ENCODE results near the gene KCTD13.

KCTD13 gene, protein sequence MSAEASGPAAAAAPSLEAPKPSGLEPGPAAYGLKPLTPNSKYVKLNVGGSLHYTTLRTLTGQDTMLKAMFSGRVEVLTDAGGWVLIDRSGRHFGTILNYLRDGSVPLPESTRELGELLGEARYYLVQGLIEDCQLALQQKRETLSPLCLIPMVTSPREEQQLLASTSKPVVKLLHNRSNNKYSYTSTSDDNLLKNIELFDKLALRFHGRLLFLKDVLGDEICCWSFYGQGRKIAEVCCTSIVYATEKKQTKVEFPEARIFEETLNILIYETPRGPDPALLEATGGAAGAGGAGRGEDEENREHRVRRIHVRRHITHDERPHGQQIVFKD

DNA sequence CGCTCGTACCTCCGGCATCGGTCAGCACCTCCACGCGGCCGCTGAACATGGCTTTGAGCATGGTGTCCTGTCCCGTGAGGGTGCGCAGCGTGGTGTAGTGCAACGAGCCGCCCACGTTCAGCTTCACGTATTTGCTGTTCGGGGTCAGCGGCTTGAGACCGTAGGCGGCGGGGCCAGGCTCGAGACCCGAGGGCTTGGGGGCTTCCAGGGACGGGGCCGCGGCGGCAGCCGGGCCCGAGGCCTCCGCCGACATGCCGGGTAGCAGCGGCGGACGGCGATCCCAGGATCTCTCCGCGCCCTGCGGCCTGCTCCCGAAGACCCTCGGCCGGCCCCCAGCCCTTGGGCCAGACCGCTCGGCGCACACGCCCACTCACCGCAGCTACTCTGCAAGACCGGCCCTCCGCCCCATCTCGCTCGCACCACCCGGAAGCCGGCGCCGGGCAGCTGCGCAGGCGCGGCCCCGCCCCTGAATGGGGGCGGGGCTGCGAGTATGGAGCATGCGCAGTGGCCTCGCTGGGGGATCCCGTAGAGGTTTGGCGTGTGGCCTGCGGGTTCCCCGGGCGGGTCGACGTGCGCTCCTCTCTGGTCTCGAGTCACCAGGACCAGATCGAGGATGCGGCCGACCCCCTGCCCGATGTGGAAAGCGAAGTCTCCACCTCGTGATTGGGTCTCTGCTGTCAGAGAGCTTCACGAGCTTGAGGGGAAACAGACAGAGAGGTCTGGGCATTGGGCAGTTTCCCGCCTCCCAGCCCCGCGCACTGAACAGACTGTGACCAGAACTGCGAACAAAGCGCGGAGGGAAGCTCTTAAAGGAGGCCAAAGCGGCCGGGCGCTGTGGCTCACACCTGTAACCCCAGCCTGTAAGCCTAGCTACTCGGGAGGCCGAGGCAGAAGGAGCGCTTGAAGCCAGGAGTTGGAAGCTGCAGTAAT, at the start of gene KCTD13:
KCTD13 (minus strand) TSS at position 446 of the 930 bp plus-strand sequence; CDS start at position 253, 193 bp downstream.
- no peaks in the 10 kb centered on the region for H3K9me3 Mint-ChIP-seq
- DNase-seq (peak; percentile 91 to 97), ATAC-seq (peak; percentile 94)
- peak within 1 kb of the TSS; percentile 96 to 98 for H3K27ac Mint-ChIP-seq
- H3K4me1 Mint-ChIP-seq = peaks cover 58% of the 10 kb centered on the region
- peak within 1 kb of the TSS; percentile 93 to 95 for H3K4me3 Mint-ChIP-seq
- no peaks in the 10 kb centered on the region for H3K27me3 Mint-ChIP-seq

DNA sequence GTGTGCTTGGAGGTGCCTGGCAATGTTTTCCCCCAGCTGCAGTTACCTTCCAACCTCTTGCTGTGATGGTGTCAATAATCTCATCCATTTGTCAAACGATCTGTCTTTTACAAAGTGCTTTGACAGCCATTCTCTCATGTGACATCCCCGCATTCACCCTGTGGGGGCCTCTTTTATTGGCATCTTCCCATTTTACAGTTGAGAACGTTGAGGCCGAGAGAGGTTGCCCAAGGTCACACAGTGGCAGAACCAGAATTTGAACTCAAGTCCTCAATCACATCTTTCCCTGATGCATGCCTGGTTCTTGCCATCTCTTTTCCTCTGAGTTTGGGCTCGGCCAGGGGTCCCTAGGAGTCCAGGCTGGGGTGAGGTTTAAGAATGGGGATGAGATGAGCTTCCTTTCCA, 49.1 kb upstream of the KCTD13 start:
- no peaks in the 10 kb centered on the region for H3K27me3 Mint-ChIP-seq
- peak overlapping the region; percentile 23 to 93 for H3K27ac Mint-ChIP-seq
- peaks cover 8 to 9% of the 10 kb centered on the region in 2 donors for H3K9me3 Mint-ChIP-seq
- DNase-seq (no peak), ATAC-seq (no peak)
- peaks cover 43% of the 10 kb centered on the region for H3K4me1 Mint-ChIP-seq
- H3K4me3 Mint-ChIP-seq = peak overlapping the region; percentile 95 to 99

DNA sequence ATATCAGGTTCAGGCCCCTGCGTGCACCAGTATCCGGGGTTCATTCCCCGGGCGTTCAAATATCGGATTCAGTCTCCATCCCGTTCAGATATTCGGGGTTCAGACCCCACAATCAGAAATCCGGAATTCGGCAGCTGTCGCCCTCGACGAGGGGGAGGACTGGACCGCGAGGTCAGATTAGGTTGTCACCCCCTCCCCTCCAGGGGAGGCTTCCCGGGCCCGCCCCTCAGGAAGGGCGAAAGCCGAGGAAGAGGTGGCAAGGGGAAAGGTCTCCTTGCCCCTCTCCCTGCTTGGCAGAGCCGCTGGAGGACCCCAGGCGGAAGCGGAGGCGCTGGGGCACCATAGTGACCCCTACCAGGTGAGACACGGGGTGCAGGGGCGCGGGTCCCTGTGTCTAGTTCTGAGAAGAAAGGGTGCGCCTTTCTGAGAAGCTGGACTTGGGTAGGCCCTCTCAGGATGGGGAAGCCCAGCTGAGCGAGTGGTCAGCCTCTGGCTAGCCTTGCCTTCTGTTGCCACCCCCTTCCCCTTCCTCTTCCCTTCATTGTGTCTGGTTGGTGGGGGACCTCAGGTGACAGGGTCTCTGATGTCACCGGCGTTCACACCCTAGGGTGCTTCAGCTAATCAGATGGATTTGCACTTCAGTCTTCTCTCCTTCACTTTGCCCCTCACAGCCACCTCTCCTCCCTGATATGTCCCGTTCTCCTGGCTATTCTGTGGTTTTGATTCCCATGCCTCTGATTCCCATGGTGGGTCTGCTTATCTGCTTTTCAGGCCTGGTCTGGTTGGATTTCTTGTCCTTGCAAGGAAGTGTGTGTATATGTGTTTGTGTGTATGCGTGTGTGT, 48.5 kb upstream of the KCTD13 start:
- DNase-seq (peak; percentile 23 to 30), ATAC-seq (peak; percentile 16)
- Mint-ChIP-seq H3K27me3 (no peaks in the 10 kb centered on the region), H3K27ac (peak overlapping the region; percentile 97 to 98), H3K4me3 (peak overlapping the region; percentile 95 to 99), H3K9me3 (peaks cover 8 to 9% of the 10 kb centered on the region in 2 donors), H3K4me1 (peaks cover 43% of the 10 kb centered on the region)

DNA sequence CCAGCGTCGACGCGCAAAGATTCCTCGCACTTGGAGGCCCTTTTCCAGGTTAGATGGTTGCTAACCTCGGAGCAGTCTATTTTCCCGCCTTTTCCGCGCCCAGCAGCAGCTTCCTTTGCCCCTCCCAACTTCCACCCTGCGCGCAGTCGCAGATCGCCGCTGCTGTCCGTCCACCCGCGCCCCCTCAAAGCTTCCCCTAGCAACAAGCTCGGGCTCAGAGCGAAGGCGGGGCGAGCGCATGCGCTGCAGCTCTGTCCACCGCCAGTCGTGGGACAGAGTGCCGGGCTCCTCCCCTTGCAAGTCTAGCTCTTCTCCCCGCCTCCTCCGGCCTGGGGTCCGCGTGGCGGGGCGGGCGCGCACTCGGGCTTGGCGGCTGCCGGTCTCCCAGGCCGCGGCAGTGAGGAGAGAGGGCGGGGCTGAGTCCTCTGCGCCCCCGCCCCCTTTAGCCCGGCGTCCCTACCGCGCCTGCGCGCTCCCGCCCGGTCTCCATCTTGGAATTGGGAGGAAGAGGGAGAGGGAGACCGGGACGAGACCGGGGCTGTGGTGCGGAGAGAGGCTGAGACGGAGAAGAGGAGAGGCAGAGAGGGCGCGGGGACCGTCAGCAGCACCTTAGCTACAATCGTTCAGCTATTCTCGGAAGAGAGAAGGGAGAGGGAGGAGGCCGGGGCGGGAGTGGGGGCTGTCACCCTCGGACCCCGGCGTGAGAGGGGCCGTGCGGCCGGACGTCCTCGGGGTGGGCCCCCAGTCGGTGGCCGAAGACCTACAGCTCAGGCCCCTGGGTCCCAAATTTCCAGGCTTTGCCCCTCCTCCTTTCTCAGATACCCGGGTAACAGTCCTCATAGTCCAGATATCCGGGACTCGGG, 47.6 kb upstream of the KCTD13 start, which contains the start of gene TAOK2:
TAOK2 (plus strand) TSS at position 485 of the 863 bp plus-strand sequence. CDS start 3,905 bp downstream, outside the sequence.
- H3K27ac Mint-ChIP-seq = peak within 1 kb of the TSS; percentile 97 to 98
- peaks cover 46% of the 10 kb centered on the region for H3K4me1 Mint-ChIP-seq
- peaks cover 8 to 9% of the 10 kb centered on the region in 2 donors for H3K9me3 Mint-ChIP-seq
- H3K4me3 Mint-ChIP-seq = peak within 1 kb of the TSS; percentile 95 to 99
- DNase-seq = peak; percentile 99
- no peaks in the 10 kb centered on the region for H3K27me3 Mint-ChIP-seq
- ATAC-seq = peak; percentile 98

DNA sequence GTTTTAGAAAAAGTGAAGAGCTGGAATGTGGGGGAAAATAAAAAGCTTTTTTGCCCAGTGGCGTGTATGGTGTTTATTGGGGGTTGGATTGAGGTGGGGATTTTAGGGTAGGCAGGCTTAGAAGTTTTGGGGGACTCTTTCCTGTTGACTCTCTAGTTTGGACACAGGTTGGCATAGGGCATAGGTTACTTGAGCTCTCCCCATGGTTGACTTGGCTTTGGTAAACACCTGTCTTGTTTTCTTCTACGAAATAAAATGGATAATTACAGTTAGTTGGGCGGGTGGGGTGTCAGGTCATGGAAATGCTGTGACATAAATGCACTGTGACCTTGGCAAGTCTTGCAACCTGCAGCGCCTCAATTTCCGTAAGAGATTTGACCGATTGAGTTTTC, 47.0 kb upstream of the KCTD13 start:
- no peak for ATAC-seq
- peak in 1 of 2 donors; percentile 16 for DNase-seq
- H3K27ac Mint-ChIP-seq = peak overlapping the region in 1 of 2 donors; percentile 7
- H3K9me3 Mint-ChIP-seq = peaks cover 8 to 9% of the 10 kb centered on the region in 2 donors
- H3K27me3 Mint-ChIP-seq = no peaks in the 10 kb centered on the region
- peak overlapping the region in 1 of 2 donors; percentile 95 for H3K4me3 Mint-ChIP-seq
- peaks cover 48% of the 10 kb centered on the region for H3K4me1 Mint-ChIP-seq

DNA sequence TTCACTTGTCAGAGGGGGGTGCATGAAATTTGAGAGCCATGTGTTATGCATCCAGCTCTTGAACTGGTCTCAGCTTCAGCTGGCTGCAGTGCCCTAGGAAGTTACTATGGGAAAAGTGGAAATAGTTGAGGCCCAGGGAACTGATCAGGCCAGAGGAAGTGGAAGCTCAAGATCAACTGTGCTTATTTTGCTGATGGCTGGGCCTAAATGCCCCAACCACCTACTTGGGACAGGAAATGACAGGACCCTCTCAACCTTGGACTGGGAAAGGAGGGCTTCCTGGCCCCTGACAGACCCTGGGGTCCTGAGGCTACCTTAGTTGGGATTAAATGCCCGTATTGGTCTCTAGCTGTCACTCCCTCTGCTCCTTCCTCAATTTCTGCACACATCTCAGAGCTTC, 46.5 kb upstream of the KCTD13 start:
- H3K4me1 Mint-ChIP-seq = peaks cover 45% of the 10 kb centered on the region
- no peak overlapping the region for H3K4me3 Mint-ChIP-seq
- H3K27me3 Mint-ChIP-seq = no peaks in the 10 kb centered on the region
- ATAC-seq (no peak), DNase-seq (no peak)
- peaks cover 8 to 9% of the 10 kb centered on the region in 2 donors for H3K9me3 Mint-ChIP-seq
- no peak overlapping the region for H3K27ac Mint-ChIP-seq

DNA sequence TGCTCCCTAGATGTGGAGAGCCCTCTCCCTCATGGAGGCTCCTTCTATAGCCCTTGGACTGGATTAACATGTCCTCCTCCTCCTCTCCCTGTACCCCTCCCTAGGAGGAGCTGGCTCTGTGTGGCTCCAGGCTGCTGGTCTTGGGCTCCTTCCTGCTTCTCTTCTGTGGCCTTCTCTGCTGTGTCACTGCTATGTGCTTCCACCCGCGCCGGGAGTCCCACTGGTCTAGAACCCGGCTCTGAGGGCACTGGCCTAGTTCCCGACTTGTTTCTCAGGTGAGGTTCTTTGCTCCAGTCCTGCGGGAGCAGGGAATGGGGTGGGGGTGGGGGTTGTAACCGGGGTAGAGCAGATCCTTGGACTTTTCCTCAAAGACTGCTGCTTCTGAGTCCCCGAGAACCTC, 45.3 kb upstream of the KCTD13 start:
- ATAC-seq = no peak
- Mint-ChIP-seq H3K9me3 (peaks cover 8 to 9% of the 10 kb centered on the region in 2 donors), H3K27ac (no peak overlapping the region), H3K4me3 (no peak overlapping the region), H3K4me1 (peaks cover 33% of the 10 kb centered on the region), H3K27me3 (no peaks in the 10 kb centered on the region)
- DNase-seq = no peak

DNA sequence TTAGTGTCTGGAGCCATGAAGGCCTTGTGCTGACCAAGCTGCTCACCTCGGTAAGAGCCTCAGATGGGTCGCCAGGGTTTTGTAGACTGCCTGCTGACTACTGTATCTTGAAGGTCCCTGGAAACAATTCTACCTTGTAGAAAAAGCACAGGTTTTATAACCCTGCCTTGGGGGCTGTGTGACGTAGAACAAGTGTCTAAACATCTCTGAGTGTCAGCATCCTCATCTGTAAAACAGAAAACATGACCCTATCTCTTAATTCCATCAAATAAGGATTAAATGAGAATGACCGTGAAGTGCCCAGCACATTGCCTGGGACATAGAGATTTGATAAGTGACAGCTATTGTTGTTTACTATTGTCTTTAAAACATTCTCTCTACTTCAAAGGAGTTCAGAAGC, 42.2 kb upstream of the KCTD13 start:
- ATAC-seq = no peak
- Mint-ChIP-seq H3K4me3 (no peak overlapping the region), H3K4me1 (peaks cover 14% of the 10 kb centered on the region), H3K9me3 (peaks cover 6% of the 10 kb centered on the region in 2 donors), H3K27me3 (no peaks in the 10 kb centered on the region), H3K27ac (no peak overlapping the region)
- DNase-seq = no peak

DNA sequence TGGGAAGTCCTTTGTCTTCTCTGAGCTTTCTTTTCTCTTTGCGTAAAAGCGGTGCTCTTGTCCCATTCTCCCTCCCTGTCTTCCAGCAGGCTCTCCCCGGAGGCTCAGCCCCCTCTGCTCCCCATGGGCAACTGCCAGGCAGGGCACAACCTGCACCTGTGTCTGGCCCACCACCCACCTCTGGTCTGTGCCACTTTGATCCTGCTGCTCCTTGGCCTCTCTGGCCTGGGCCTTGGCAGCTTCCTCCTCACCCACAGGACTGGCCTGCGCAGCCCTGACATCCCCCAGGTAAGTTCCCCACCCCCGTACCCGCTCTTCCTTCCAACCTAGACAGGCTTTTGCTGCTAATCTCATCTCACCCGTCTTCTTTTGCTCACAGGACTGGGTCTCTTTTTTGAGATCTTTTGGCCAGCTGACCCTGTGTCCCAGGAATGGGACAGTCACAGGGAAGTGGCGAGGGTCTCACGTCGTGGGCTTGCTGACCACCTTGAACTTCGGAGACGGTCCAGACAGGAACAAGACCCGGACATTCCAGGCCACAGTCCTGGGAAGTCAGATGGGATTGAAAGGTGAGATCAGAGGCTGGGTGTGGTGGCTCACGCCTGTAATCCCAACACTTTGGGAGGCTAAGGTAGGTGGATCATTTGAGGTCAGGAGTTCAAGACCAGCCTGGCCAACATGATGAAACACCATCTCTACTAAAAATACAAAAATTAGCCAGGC, 37.2 kb upstream of the KCTD13 start:
- ATAC-seq = no peak
- Mint-ChIP-seq H3K4me1 (peaks cover 20% of the 10 kb centered on the region), H3K4me3 (peak overlapping the region; percentile 87 to 90), H3K9me3 (no peaks in the 10 kb centered on the region), H3K27me3 (no peaks in the 10 kb centered on the region), H3K27ac (peak overlapping the region in 1 of 2 donors; percentile 90)
- DNase-seq = no peak

DNA sequence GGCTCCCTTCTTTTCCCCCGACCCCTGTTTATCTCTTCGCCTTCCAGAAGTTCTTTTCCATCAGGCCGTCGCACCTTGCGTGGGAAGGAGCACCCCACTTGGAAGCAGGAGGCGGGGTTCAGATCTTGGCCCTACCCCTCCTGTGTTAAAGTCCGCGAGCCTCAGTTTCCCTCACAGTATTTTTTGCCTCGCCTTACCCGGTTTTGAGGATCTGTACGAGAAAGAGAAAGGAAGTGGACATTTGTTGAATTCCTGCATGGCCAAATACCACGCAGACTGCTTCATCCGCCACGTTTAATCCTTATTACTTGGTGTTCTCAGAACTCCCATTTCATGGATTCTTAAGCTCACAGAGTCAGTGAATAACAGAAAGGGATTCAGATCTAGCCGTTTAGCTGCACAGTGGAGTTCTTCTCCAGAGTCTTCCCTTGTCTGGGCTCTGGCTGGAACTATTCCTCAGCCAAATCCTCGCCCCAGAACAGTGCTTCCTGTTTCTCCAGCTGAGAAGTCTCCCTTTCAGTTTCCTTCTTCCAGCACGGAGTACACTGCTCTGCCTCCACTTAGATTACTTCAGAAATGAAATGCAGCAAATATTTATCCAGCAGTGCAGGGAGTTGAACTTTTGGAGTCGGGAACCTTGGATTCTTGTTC, 36.4 kb upstream of the KCTD13 start:
- Mint-ChIP-seq H3K27ac (peak overlapping the region; percentile 82 to 85), H3K4me3 (peak overlapping the region; percentile 87 to 90), H3K9me3 (no peaks in the 10 kb centered on the region), H3K27me3 (no peaks in the 10 kb centered on the region), H3K4me1 (peaks cover 20% of the 10 kb centered on the region)
- no peak for DNase-seq
- no peak for ATAC-seq

DNA sequence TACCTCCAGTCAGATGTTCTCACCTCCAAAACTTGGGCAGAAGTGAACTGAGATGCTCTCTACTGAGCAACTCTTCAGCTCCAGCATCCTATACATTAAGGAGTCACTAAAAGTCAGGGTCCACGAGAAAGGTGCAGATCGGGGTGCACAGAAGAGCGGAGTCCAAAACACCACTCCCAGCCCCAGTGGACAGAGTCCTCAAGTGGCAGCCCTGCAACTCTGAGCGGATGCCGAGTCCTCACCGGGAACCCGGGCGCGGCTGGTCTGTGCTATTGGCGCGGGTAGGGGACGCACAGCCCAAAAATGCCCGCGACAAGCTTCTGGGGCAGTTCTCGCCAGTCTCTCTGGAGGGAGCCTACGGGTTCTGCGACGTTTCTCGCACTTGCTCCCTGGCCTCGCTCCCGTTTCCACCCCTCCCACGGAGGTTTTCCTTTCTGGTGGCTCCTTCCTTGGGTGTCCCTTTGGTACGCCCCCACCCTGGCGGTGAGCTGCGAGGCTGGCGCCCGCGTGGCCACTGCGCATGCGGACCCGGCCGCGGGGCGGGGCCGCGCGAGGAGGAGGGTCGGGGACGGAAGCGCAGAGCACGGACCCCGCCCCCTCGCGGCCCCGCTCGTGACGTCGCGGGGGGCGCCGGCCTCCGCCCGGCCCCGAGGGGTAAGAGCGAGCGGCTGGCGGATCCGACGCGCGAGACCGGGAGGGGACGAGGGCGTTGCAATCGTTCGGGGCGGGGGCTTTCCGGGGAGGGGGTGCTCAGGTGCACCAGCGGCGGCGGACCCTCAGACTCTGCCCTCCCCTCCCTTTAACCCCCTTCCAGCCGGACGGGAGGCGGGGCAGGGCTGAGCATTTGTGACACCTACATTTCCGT, 35.7 kb upstream of the KCTD13 start, which contains the start of gene TMEM219:
TMEM219 (plus strand) TSS at position 601 of the 865 bp plus-strand sequence. CDS start 1,065 bp downstream, outside the sequence.
- peak within 1 kb of the TSS; percentile 82 to 90 for H3K27ac Mint-ChIP-seq
- ATAC-seq = peak; percentile 97
- H3K4me3 Mint-ChIP-seq = peak within 1 kb of the TSS; percentile 87 to 90
- no peaks in the 10 kb centered on the region for H3K27me3 Mint-ChIP-seq
- peaks cover 20% of the 10 kb centered on the region for H3K4me1 Mint-ChIP-seq
- H3K9me3 Mint-ChIP-seq = no peaks in the 10 kb centered on the region
- DNase-seq = peak; percentile 93 to 97

DNA sequence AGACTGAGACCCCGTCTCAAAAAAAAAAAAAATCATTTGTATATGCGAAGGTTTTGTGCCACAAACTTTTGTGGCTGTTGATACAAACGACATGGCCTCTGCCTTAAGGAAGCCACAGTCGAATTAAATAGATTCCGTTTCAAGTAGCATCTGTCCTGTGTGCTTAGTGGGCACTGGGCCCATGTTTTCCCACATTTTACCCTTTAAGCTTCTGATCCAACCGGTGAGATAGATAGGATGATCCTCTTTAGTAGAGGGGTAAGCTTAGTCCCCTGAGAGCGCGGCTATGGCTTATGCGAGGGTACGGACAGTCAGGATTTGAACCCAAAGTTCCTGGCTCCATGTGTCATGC, 35.1 kb upstream of the KCTD13 start:
- H3K4me1 Mint-ChIP-seq = peaks cover 20% of the 10 kb centered on the region
- DNase-seq (no peak), ATAC-seq (no peak)
- no peaks in the 10 kb centered on the region for H3K9me3 Mint-ChIP-seq
- peak overlapping the region; percentile 87 to 90 for H3K4me3 Mint-ChIP-seq
- peak overlapping the region in 1 of 2 donors; percentile 63 for H3K27ac Mint-ChIP-seq
- H3K27me3 Mint-ChIP-seq = no peaks in the 10 kb centered on the region
